Stimulated activated CD4-positive, alpha-beta T cell treated with anti-CD3 and anti-CD28 coated beads, Interleukin-12 subunit alpha, Interleukin-12 subunit beta, amount 100 ng/mL, for 4 hours (primary cell): ENCODE data around the gene PPP1CA.
A peak's percentile ranks its signal among the peaks of the same experiment; 100 is the strongest.

Experiments
- DNase-seq: peaks from one replicate; pipeline ENCODE4 v3.0.0-alpha.2; 2020

Gene PPP1CA

GRCh38 chr11:67401495-67402191, at the start of gene PPP1CA:
Gene PPP1CA (minus strand): TSS chr11:67401858. CDS start chr11:67401782, 76 bp downstream.
- DNase-seq, result peak; percentile 93

- no peak for DNase-seq
These were observed 49.4 kb upstream of the PPP1CA start for GRCh38 chr11:67450796-67451657.

- no peak for DNase-seq
These were observed 47.6 kb upstream of the PPP1CA start for GRCh38 chr11:67449116-67449844.

- DNase-seq, result no peak
These were observed 46.6 kb upstream of the PPP1CA start for GRCh38 chr11:67448220-67448609.

GRCh38 chr11:67445515-67445914, 43.9 kb upstream of the PPP1CA start:
- no peak for DNase-seq

- no peak for DNase-seq
These were observed 41.1 kb upstream of the PPP1CA start for GRCh38 chr11:67442504-67443404.

GRCh38 chr11:67441731-67442351, 40.2 kb upstream of the PPP1CA start:
- no peak for DNase-seq

GRCh38 chr11:67441098-67441563, 39.5 kb upstream of the PPP1CA start:
- DNase-seq, result no peak

GRCh38 chr11:67440229-67441097, 38.8 kb upstream of the PPP1CA start:
- DNase-seq, result no peak

- no peak for DNase-seq
These were observed 37.9 kb upstream of the PPP1CA start for GRCh38 chr11:67439321-67440228.

- peak; percentile 76 for DNase-seq
These were observed 36.7 kb upstream of the PPP1CA start for GRCh38 chr11:67438158-67438902.

- DNase-seq, result no peak
These were observed 36.1 kb upstream of the PPP1CA start for GRCh38 chr11:67437809-67438157.

GRCh38 chr11:67437082-67437808, 35.6 kb upstream of the PPP1CA start, which contains the start of gene PTPRCAP:
Gene PTPRCAP (minus strand): TSS chr11:67437682. CDS start chr11:67437619, 63 bp downstream.
- peak; percentile 76 for DNase-seq

GRCh38 chr11:67436459-67437081, 34.9 kb upstream of the PPP1CA start:
- DNase-seq, result peak; percentile 74

GRCh38 chr11:67435727-67436458, 34.2 kb upstream of the PPP1CA start:
- no peak for DNase-seq

- no peak for DNase-seq
These were observed 33.5 kb upstream of the PPP1CA start for GRCh38 chr11:67435031-67435726.
